ENCODE measurements around the gene RASA2.
"Not testable (repeated sequence)": the region's sequence is repeated elsewhere in the genome, so short reads cannot be mapped to it uniquely, and the experiment has no call there.

RASA2 gene

GRCh38 chr3:141457624-141458236, 29.1 kb upstream of the RASA2 start:
- DNase-seq: no peak

- DNase-seq: no peak
These were observed 27.8 kb upstream of the RASA2 start for GRCh38 chr3:141459008-141459407.

GRCh38 chr3:141460097-141460704, 26.6 kb upstream of the RASA2 start:
- DNase-seq: peak; percentile 20

DNA sequence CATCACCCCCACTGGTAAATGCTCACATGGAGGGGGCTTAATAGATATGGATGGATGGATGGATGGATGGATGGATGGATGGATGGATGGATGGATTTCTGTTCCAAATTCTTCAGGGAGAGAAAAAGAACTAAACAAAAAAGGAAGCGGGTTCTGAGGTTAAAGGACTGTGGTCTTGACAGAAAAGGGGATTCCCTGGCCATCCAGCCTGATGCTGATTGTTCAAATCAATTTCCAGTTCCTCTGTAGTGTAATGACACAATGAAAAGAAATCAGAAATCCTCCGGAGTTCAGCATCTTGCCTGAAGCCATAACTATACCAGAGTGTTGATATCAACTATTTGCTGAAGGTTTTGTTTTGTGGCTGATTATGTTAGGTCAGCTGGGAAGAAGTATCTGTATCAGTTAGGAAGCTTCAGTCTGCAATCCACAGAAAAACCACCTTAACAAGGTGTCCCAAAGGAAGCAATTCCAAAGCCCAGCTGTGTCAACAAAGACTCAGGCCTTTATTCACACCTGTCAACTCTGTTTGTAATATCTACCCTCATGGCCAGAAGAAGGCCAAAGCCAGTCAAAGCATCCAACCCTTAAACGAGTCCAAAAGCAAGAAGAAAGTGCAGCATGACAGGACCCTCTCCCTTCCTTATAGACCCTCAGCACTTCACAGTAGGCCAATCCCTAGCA, 24.5 kb upstream of the RASA2 start:
- no peak for DNase-seq

GRCh38 chr3:141465221-141465620, 21.6 kb upstream of the RASA2 start:
- no peak for DNase-seq

- DNase-seq: no peak
These were observed 20.1 kb upstream of the RASA2 start for GRCh38 chr3:141466633-141467169.

- no peak for DNase-seq
These were observed 17.1 kb upstream of the RASA2 start for GRCh38 chr3:141469720-141470119.

- no peak for DNase-seq
These were observed 15.7 kb upstream of the RASA2 start for GRCh38 chr3:141471160-141471559.

- no peak for DNase-seq
These were observed 10.8 kb upstream of the RASA2 start for GRCh38 chr3:141476033-141476432.

DNA sequence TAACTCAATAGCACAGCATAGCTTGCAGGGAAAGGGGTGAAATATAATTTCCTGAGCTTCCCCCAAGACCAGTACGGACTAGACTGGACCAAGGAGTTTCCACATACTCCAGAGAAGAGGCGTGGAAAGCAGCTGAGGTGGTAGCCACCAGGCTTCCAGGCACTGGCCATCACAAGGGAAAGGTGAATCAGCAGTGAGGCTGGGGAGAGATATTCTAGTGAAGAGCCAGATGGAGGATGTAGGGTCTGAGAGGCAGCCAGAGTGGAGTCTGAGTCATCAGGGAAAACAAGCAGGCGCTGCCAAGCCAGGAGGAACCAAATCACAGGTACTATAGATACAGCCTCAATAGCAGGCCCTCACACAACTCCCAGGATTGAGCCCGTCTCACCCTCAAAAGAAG, 9.6 kb upstream of the RASA2 start:
- no peak for DNase-seq

GRCh38 chr3:141478139-141478538, 8.7 kb upstream of the RASA2 start:
- DNase-seq: no peak

DNA sequence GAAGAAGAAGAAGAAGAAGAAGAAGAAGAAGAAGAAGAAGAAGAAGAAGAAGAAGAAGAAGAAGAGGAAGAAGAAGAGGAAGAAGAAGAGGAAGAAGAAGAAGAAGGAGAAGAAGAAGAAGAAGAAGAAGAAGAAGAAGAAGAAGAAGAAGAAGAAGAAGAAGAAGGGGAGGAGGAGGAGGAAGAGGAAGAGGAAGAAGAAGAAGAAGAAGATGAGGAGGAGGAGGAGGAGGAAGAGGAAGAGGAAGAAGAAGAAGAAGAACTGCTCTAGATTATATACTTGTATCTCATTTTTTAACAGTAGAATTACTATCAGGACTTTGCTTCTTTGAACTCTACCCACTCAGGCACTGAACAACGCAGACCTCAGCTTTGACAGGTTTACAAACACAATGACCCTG, 8.0 kb upstream of the RASA2 start:
- not testable (repeated sequence) for DNase-seq

GRCh38 chr3:141482245-141482922, 4.4 kb upstream of the RASA2 start:
- DNase-seq: no peak

DNA sequence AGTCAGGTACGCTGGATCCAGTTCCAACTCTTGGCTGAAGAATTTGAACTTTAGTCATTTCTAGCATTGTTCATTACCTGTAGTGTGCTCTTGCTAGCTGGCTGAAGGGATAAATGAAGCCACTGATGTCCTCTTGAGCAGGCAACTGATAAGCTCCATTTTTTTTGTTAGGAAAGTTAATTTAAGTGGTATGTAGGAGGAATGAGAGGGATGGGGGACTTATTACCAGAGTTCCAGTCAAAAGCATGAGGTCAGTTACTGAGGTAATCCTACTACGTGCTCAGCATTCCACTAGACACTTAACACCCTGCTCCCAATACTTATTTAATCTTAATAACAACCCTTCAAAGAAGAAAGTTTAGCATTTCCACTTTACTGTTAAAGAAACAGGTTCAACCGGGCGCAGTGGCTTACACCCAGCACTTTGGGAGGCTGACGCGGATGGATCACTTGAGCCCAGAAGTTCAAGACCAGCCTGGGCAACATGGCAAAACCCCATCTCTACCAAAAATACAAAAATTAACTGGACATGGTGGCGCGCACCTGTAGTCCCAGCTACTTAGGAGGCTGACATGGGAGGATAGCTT, 2.0 kb upstream of the RASA2 start:
- no peak for DNase-seq

DNA sequence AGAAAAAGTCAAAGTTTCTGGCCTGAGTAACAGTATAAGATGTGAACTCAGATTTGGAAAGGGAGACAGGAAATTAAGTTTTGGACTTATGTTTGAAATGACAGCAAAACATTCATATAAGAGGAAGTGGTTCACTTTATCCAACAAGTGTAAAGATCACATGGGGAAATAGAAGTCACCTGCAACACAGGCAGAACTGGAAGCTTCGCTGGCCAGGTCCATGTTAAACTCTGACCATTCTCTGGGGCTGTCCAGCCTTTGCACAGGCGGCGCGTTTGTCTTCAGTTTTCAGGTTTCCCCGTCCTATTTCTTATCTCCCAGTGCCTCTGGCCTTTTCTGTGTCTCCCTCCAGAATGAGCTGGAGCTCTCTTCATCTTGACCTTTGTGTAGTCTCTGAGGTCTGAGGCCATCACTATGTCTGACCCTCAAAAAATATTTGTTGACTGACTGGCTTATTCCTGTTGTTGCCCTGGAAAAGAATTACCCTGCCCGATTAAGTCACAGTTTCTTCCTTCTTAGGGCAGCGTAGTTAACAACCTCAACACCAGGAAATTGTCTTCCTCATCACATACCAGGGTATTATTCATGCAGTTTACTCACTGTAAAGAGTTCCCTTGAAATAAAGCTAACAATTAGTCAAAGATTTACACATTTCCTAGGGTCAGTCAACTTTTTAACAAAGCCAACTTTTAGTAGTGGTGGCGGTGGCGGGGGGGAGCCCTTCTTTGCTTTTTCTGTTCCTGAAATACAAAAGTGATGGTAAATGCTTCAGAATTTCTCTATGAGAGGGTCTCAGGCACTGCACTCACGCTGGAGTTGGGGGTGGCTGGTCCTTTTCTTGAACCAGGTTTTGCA, 959 bp upstream of the RASA2 start:
- DNase-seq: no peak

GRCh38 chr3:141486496-141486745, 406 bp upstream of the RASA2 start:
- DNase-seq: no peak

- peak; percentile 31 for DNase-seq
These were observed 860 bp downstream of the RASA2 start for GRCh38 chr3:141487521-141488252.

DNA sequence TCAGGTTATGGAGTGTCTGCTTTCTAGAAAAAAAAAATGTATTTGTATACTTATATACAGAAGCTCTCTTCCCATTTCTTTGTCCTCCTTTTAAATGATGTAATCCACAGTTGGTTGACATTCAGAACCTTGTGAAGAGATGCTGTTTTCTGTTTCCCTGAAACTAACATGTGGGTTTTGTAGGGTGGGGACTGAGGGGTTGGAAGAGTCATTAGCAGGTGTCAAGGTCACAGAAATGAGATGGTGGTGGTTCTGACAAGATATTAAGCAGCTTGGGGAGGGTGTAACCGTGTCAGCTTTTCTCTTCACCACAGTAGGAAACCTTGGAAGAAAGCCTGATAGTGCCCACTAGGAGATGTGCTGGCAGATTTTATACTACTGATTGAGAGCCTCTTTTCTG, 2.4 kb downstream of the RASA2 start:
- no peak for DNase-seq

- DNase-seq: no peak
These were observed 4.3 kb downstream of the RASA2 start for GRCh38 chr3:141491081-141491480.

- no peak for DNase-seq
These were observed 5.1 kb downstream of the RASA2 start for GRCh38 chr3:141491929-141492328.

DNA sequence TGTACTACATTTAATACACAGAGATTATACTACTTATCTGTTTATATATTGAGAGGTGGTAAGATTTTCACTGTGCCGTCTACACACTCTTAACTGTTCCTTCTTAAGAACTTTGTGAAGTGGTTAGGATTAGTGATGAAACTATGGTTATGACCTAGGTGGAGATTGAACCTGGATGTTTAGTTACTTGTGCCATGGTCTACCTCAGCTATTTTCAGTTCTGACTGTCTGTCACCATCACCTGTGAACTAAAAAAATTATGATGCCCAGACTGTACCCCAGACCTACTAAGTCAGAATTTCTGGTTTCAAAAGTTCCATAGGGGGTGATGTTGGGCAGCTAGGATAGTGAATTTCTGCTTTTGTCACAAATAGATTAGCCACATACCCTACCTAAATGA, 6.4 kb downstream of the RASA2 start:
- DNase-seq: no peak

DNA sequence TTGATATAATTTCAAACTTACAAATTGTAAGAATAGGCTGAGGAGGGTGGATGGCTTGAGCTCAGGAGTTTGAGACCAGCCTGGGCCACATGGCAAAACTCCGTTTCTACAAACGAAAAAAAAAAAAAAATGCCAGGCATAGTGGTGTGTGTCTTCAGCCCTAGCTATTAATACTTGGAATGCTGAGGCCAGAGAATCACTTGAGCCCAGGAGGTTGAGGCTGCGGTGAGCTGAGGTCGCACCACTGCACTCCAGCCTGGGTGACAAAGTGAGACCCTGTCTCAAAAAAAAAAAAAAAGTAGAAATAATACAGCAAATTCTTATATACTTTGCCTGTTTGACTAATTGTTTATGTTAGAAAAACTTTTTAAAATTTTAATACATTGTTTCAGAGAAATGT, 10.8 kb downstream of the RASA2 start:
- DNase-seq: not testable (repeated sequence)

Measured in NCI-H1417 treated with DMSO at 0.1 percent for 48 hours (cell line).